Neural progenitor cell (in vitro differentiated cells): Measurements from ENCODE around the gene TANC1. TPM values are rescaled to one million over a fixed set of nuclear protein-coding genes. Genes with fewer than 3 reads are reported as not detected.

Experiments used
- DNase-seq: peaks from one replicate; pipeline ENCODE4 v3.0.0-alpha.2; 2016; ENCODE audit warnings: low spot score
- H2AFZ ChIP-seq: fragments of 200-600 bp; sonication (generic); replicated peaks from 2 replicates; pipeline ENCODE4 v1.6.1; 2016; ENCODE audit warnings: antibody characterized with exemption
- H3F3A ChIP-seq: fragments of 200-600 bp; sonication (generic); 2 replicates; pipeline ENCODE4 v1.6.1; 2016; ENCODE audit warnings: antibody characterized with exemption, low read depth
- H3K27ac ChIP-seq: fragments of 200-600 bp; sonication (generic); 2 replicates; pipeline ENCODE4 v1.5.1; 2016; ENCODE audit warnings: mild to moderate bottlenecking
- H3K27me3 ChIP-seq: fragments of 200-600 bp; sonication (generic); 2 replicates; pipeline ENCODE4 v1.6.1; 2016; ENCODE audit warnings: mild to moderate bottlenecking, moderate library complexity
- H3K36me3 ChIP-seq: fragments of 200-600 bp; sonication (generic); 2 replicates; pipeline ENCODE4 v1.5.1; 2016
- H3K4me1 ChIP-seq: fragments of 200-600 bp; sonication (generic); 2 replicates; pipeline ENCODE4 v1.6.1; 2016; ENCODE audit warnings: mixed run types
- H3K4me2 ChIP-seq: fragments of 200-600 bp; sonication (generic); 2 replicates; pipeline ENCODE4 v1.6.1; 2016
- H3K4me3 ChIP-seq: fragments of 200-600 bp; sonication (generic); 2 replicates; pipeline ENCODE4 v1.5.1; 2016
- H3K79me2 ChIP-seq: fragments of 200-600 bp; sonication (generic); 2 replicates; pipeline ENCODE4 v1.6.1; 2016; ENCODE audit warnings: low read depth
- H3K9ac ChIP-seq: fragments of 200-600 bp; sonication (generic); 2 replicates; pipeline ENCODE4 v1.6.1; 2016
- H3K9me3 ChIP-seq: fragments of 200-600 bp; sonication (generic); 2 replicates; pipeline ENCODE4 v1.5.1; 2016; ENCODE audit warnings: low read depth
- H4K20me1 ChIP-seq: fragments of 200-600 bp; sonication (generic); 2 replicates; pipeline ENCODE4 v1.6.1; 2016; ENCODE audit warnings: low read depth
- H3K27ac Mint-ChIP-seq: 3 replicates; pipeline ENCODE4 v1.8.0; 2021; ENCODE audit warnings: mixed read lengths
- H3K27me3 Mint-ChIP-seq: 2 replicates; pipeline ENCODE4 v1.8.0; 2022; ENCODE audit warnings: low read depth, mild to moderate bottlenecking, inconsistent platforms, moderate library complexity, mixed read lengths; ENCODE audit not compliant: insufficient read depth
- H3K36me3 Mint-ChIP-seq: 3 replicates; pipeline ENCODE4 v1.8.0; 2021; ENCODE audit warnings: mixed read lengths
- H3K4me1 Mint-ChIP-seq: 3 replicates; pipeline ENCODE4 v1.8.0; 2021; ENCODE audit warnings: mixed read lengths
- H3K4me3 Mint-ChIP-seq: 3 replicates; pipeline ENCODE4 v1.8.0; 2021; ENCODE audit warnings: mild to moderate bottlenecking, moderate library complexity, mixed read lengths
- H3K9me3 Mint-ChIP-seq: 3 replicates; pipeline ENCODE4 v1.8.0; 2020; ENCODE audit warnings: mixed read lengths
- CTCF ChIP-seq: fragments of 200-600 bp; sonication (generic); IDR thresholded peaks from 2 replicates; pipeline ENCODE4 v1.5.1; 2017; ENCODE audit warnings: antibody characterized with exemption, mild to moderate bottlenecking
- EZH2 ChIP-seq: fragments of 200-600 bp; sonication (generic); IDR thresholded peaks from 2 replicates; pipeline ENCODE4 v1.6.1; 2017; ENCODE audit warnings: antibody characterized with exemption, mild to moderate bottlenecking, moderate library complexity
- EZH2phosphoT487 ChIP-seq: fragments of 200-600 bp; sonication (generic); IDR thresholded peaks from 2 replicates; pipeline ENCODE4 v1.6.1; 2017; ENCODE audit warnings: antibody characterized with exemption
- total RNA-seq: library from RNA; depleted of rRNA; stranded (reverse); fragments of >200 nt; gene quantifications from 2 replicates; pipeline ENCODE4 v1.2.3, GENCODE V29; 2015; ENCODE audit warnings: low replicate concordance

TANC1 gene
- total RNA-seq, 1 donor from 2014 or later = 11.9 TPM

- Histone ChIP-seq H3K79me2 (no peaks in the 10 kb centered on the region), H2AFZ (no peak overlapping the region), H3K9me3 (no peaks in the 10 kb centered on the region), H3K27ac (no peak overlapping the region), H3K4me2 (no peak overlapping the region), H4K20me1 (no peaks in the 10 kb centered on the region), H3K4me3 (no peak overlapping the region), H3K36me3 (no peaks in the 10 kb centered on the region), H3K27me3 (no peaks in the 10 kb centered on the region), H3F3A (no peaks in the 10 kb centered on the region), H3K4me1 (peaks cover 37% of the 10 kb centered on the region), H3K9ac (no peak overlapping the region)
- no peak for DNase-seq
- H3K4me1 Mint-ChIP-seq = peaks cover 55% of the 10 kb centered on the region
- H3K9me3 Mint-ChIP-seq = no peaks in the 10 kb centered on the region
- no peak for TF ChIP-seq EZH2
- TF ChIP-seq EZH2phosphoT487 = no peak
- TF ChIP-seq CTCF = no peak
- no peak overlapping the region for H3K27ac Mint-ChIP-seq
- no peak overlapping the region for H3K4me3 Mint-ChIP-seq
- no peaks in the 10 kb centered on the region for H3K27me3 Mint-ChIP-seq
- peaks cover 7% of the 10 kb centered on the region for H3K36me3 Mint-ChIP-seq
These were observed 187.4 kb downstream of the TANC1 start for GRCh38 chr2:159155791-159156190.

- Histone ChIP-seq H3K27ac (no peak overlapping the region), H3K4me2 (no peak overlapping the region), H3K36me3 (no peaks in the 10 kb centered on the region), H3K27me3 (no peaks in the 10 kb centered on the region), H3K4me1 (peaks cover 36% of the 10 kb centered on the region), H3K9ac (no peak overlapping the region), H3K79me2 (no peaks in the 10 kb centered on the region), H2AFZ (no peak overlapping the region), H3F3A (no peaks in the 10 kb centered on the region), H3K9me3 (no peaks in the 10 kb centered on the region), H3K4me3 (no peak overlapping the region), H4K20me1 (no peaks in the 10 kb centered on the region)
- DNase-seq = no peak
- no peak overlapping the region for H3K4me3 Mint-ChIP-seq
- peaks cover 7% of the 10 kb centered on the region for H3K36me3 Mint-ChIP-seq
- no peak overlapping the region for H3K27ac Mint-ChIP-seq
- TF ChIP-seq EZH2phosphoT487 (no peak), EZH2 (no peak), CTCF (no peak)
- no peaks in the 10 kb centered on the region for H3K27me3 Mint-ChIP-seq
- H3K9me3 Mint-ChIP-seq = no peaks in the 10 kb centered on the region
- H3K4me1 Mint-ChIP-seq = peaks cover 53% of the 10 kb centered on the region
These were observed 188.4 kb downstream of the TANC1 start for GRCh38 chr2:159156834-159157233.

- no peaks in the 10 kb centered on the region for H3K9me3 Mint-ChIP-seq
- Histone ChIP-seq H3K4me1 (peaks cover 36% of the 10 kb centered on the region), H3K9ac (no peak overlapping the region), H4K20me1 (no peaks in the 10 kb centered on the region), H3K79me2 (no peaks in the 10 kb centered on the region), H3F3A (no peaks in the 10 kb centered on the region), H2AFZ (no peak overlapping the region), H3K27ac (no peak overlapping the region), H3K36me3 (no peaks in the 10 kb centered on the region), H3K27me3 (no peaks in the 10 kb centered on the region), H3K4me2 (no peak overlapping the region), H3K4me3 (no peak overlapping the region), H3K9me3 (no peaks in the 10 kb centered on the region)
- H3K4me1 Mint-ChIP-seq = peaks cover 50% of the 10 kb centered on the region
- TF ChIP-seq EZH2phosphoT487 (no peak), EZH2 (no peak), CTCF (no peak)
- no peak overlapping the region for H3K4me3 Mint-ChIP-seq
- no peak for DNase-seq
- H3K36me3 Mint-ChIP-seq = peaks cover 4% of the 10 kb centered on the region
- no peak overlapping the region for H3K27ac Mint-ChIP-seq
- H3K27me3 Mint-ChIP-seq = no peaks in the 10 kb centered on the region
These were observed 189.1 kb downstream of the TANC1 start for GRCh38 chr2:159157361-159158209.
